HG03095 (cell line): ENCODE measurements around the gene KCNJ10.

Experiments
- ATAC-seq: cut with Tn5 transposase; IDR thresholded peaks from one replicate; pipeline ENCODE4 v1.9.1; 2021; ENCODE audit warnings: moderate library complexity; ENCODE audit not compliant: unreplicated experiment

KCNJ10 gene

DNA sequence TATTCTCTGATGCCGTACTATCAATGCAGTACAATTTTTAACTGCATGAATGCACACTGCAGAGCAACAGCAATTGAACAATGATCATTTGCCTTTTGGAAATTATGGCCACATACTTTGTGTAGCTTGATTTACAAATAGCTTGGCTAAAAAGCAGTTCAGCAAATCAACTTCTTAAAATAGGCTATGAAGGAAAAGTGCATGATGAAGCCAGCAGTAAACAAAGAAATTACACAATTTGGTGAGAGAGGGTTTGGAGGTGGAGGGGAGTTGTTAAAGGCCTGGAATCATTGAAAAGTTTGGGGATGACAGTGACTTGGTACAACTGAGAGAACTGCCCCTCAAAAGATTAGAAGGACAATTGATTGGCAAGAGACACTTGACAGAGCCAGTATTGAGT, 44.6 kb downstream of the KCNJ10 start:
- ATAC-seq: no peak

DNA sequence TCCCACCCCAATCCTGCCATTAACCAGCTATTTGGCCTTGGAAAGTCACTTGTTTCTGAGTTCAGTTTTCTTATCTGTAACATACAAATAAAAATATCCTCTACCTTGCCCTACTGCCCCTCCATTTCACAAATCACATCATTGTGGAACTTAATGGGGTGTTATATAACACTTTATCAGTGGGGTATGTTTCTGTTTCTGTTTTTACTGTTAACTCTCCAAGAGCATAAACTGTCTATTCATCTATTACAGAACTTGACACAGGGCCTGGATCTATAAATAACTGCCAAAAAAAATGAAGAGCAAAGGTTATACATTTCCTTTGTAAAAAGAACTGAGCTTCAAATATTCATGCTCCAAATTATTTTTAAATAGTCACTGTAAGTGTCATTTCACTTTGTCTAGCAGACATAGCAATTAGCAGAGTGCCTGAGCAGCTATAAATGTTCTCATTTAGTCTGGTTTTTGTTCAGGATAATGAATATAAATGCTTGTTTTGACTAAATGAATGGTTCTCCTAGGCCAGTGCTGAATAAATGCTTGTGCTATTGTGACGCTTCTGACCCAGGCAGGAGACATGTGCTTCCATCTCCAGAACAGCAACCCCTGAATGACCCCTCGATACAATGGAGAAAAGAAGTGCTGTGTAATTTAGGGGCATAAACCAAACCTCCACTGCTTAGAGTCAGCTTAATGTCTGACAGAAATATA, 45.6 kb downstream of the KCNJ10 start:
- ATAC-seq: no peak

DNA sequence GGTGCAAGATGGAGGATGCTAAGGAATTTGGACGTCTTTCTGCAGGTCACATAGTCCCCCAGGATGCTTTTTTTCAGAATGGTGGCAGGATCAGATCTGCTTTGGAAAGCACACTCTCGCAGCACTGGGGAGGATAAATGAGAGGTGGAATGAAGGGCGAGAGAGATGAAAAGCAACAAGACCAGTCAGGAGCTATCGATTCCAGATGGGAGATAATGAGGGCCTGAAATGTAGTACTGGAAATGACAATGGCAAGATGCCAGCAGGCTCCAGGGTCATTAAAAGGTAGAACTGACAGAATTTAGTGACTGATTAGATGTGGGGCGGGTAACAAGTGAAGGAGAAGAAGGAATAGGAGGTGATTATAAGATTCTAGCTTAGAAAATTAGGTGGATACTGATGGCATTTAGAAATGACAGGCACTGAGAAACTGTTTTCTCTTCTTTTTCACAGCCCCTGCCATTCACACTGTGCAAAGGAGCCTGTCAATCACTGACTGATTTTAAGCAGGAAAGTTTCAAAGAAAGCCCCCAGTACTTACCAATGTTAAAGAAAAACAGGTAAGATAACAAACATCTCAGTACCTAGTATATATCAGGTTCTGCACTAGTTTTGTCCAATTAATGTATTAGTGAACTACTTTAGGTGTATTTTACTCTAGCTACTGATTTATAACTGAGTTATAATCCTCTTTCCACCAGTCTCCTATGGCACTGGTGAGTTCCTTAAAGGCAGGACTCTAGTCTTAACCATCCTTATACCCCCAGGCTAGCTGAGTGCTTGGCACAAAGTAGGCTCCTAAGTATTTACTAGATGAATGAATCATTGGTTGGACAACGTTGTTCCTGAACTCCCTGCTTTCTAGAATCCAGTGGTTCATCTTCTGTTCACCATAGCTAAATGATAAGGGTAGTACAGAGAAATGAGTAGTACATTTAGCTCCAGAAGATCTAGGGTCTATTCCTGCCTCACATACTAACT, 47.3 kb downstream of the KCNJ10 start:
- ATAC-seq: no peak

DNA sequence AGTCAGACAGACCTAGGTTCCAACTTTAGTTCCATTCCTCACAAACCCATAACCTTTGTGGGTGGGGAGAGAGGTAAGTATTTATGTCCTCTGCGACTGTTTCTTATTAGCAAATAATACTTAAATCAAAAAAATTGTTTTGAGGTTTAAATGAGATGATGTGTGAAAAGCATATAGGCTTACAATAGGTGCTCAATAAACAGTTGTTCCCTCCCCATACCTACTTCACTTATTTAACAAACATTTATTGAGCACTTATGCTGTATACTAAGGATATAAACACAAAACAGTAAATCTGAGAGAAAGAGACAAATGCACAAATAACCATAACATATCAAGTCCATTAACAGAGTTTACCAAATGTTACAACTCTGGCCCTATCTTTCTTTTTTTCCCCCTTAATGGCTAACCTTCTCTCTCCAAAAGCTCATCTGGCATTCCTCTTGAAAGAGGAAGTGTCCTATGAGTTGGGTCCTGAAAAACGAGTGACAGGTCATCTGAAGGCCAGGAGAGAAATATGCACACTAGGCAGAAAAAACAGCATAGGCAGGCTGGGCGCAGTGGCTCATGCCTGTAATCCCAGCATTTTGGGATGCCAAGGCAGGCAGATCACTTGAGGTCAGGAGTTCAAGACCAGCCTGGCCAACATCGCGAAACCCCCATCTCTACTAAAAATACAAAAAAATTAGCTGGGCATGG, 48.4 kb downstream of the KCNJ10 start:
- no peak for ATAC-seq

DNA sequence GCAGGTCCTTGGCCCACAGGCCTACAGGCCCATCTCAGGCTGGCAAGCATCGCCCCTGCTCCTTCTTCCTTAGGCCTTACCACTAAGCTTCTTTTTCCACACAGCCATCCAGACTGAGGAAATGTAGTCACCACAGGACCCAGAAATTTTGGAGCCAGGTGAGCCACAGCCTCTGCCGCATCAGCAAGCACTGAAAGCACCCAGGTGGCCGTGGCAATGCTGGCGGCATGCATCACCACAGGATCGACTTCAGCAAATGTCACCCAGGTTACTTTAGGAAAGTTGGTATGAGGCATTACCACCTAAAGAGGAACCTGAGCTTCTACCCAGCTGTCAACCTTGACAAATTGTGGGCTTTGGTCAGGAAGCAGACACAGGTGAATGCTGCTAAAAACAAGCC, 49.8 kb downstream of the KCNJ10 start:
- no peak for ATAC-seq

DNA sequence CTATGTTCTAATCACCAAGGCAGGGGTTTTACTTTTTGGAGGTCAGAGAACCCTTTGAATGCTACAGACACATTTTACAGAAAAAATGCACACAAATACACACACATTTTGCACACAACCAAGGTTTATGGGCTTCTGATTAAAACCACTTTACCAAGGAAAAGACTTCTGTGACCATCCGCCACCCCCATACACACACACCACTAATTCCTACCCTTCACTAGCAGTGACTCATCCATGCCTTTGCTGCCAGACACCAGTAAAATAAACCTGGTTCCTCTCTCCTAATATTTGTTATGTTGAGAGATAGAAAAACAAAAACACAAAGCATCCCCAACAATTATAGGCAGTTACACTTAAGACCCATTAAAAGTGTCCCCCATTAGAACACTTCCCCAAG, 51.1 kb downstream of the KCNJ10 start:
- ATAC-seq: no peak

DNA sequence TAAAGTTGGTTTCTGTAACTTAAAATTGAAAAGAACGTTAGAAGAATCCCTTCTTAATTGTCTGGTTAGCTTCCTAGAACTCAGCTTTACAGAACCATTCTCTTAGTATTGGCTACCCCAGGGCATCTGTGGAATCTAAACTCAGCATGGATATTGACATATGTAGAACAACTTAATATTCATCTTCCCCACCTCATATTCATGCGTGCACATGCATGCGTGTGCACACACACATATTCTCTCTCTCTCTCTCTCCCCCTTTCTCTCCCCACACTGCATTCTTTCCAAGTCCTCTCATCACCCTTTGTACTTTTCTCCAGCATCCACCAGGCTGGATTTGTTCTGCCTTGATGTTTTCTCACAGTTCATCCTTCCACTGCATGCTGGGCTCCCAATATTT, 51.6 kb downstream of the KCNJ10 start:
- ATAC-seq: no peak

DNA sequence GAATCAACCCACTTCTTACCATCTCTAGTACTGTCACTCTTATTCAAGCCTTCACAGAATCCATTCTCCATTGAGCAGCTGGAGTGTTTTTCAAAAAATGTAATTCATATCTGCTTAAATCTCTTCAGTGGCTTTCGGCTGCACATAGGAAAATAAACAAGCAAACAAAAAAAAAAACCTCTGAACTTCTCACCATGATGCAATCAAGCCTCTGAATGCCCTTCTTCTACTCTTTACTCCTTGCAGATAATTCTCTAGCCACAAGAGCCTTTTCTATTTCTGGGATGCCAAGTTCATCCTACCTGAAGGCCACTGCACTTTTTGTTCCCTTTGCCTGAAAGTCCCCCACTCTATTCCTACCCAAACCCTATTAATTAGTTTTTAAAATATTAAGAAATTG, 52.4 kb downstream of the KCNJ10 start:
- ATAC-seq: no peak

DNA sequence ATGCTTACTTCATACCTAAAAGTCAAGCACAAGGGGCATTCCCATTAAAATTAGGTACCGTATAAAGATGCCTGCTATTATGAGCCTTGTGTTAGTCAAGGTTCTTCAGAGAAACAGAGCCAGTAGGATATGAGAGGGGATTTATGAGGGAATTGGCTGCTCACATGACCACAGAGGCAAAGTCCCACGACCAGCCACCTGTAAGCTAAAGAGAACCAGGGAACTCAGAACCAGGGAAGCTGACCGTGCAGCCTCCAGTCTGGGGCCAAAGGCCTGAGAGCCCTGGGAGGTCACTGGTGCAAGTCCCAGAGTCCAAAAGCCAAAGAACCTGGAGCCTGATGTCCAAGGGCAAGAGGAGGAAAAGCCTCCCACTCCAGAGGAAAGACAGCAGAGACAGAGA, 58.2 kb downstream of the KCNJ10 start:
- no peak for ATAC-seq

DNA sequence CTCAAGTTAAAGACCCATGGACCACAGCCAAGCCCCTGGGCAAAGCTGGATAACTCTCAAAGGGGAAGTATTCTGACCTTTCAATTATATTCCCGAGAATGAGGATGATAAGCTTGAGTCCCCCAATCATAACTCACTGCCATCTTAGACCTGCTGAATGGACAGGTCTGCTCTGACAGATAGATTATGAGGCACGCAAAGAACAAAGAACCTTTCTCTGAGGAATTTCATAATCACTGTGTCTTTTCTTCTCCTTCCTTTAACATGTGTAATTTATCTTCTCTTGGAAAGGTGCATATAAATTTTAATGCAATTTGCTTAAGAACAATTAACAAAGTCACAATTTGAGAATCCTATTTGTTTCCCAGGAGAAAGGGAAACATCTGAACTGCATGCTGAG, 60.2 kb downstream of the KCNJ10 start:
- ATAC-seq: no peak

DNA sequence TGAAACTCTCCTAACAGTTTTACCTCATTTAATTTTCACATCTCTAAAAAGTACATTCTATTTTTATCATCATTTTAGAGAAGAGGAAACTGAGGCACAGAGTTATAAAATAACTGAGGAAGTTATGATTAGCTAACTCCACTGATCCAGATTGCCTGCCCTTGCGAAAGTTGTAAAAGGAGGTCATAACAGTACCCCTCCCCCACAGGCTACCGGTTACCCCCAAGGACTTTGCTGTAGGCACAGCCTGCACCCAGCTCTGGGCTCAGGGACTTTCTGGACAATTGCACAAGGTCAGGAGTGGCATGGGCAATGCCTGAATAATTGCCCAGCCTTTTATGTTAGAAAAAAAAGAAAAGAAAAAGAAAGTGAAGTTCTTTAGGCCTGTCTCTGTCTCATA, 60.9 kb downstream of the KCNJ10 start:
- ATAC-seq: no peak

DNA sequence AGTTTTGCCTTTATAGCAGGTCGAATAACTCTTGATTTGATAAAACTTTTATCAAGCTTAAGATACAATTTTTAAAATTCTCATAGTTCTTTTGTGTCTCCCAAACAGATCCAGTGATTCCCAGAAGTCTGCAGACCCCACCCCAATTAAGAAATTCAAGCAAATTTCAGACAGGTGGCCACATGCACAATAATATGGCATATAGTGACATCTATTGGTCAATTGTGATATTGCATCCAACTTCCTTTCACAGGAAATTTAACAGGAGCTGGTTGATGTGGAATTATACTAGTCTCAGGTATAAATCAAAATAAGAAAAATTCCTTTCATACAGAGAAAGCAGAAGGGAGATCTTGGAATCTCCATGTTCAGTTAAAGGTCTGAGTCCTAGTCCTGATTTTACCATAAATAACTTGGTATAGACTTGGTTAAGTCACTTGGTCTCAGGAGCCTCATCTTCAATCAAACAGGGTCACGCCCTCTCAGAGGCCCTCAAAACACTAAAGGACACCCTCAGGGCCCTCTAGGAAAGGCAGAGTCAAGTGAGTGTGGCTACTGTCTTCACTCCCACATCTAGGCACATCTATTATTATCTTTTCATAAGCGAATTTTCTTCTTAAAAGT, 62.3 kb downstream of the KCNJ10 start:
- ATAC-seq: no peak

DNA sequence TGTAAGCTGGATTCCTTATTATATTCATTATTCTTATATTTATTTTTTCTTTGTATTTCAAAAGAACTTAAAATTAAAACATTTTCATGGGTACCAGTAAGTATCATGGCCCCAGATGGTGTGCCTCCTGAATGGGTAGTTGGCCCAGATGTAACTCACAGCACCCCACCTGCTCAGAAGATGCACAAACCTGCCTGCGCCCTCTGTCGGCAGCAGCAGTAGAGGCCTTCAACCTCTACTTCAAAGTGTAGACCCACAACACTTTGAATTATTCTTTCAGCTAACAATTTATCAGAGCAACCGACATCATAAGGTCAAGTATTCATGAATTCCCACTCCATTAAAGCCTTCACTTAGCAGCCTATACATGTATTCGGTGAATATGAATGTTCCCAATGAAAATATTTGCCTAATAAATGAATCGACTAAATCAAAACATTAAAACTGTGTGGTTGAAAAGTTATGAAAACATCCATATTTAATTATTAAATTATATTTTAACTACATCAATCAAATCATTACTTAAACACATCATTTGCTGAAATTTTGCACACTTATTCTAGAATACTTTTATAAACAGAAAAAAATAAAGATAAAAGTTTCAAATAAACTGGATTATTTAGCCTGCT, 63.5 kb downstream of the KCNJ10 start:
- ATAC-seq: peak; percentile 81

DNA sequence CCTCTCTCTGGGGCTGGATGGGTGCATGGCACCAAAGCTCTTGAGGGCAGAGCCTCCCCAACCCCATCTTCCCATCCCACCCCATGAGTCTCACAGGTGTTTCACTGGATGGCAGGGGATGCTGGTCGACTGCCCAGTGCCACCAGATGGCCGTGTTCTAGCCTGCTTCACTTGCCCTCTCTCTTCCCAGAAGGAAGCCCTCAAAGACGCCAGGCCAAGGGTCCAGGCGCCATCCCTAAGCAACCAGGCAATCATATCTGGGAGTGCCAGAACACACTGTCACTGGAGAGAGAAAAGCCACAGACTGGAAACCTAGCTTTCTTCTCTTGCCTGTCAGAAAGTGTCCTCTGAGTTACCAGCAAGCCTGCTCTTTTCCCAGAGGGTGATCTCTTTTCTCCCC, 64.9 kb downstream of the KCNJ10 start:
- no peak for ATAC-seq

DNA sequence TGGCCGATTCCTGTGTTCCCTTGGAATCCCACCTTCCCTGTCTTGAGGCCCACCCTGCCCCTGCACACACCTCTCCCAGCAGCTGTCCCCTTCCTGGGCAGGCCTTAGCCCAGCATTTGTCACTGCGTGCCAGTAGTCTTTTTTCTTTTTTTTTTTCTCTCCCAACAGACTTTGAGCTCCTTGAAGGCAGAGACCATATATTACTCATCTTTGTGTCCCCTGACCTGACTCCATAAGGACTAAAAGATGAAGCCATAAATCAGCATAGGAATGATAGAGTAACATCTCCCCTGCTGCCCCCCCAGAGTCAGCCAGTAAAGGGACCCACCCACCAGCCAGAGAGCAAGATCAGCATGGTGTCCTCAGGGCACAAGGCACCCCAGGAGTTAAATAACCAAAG, 65.5 kb downstream of the KCNJ10 start:
- no peak for ATAC-seq

DNA sequence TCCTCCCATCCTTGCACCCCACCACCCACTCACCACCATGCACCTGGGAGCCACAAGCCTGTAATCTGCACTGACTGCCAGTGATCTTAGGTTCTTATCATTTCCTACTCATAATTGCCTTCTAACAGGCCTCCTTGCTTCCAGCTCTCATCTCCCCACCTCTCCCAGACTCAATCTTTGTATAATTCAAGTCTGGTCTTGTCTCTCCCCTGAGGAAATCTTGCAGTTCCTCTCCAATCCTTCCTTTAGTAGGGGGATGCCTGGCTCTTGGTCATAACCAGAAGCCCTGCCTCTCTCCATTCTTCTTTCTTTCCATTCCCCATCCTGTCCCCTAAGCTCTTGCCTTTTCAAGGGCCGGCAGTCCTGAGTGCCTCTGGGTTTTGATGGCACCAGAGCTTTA, 66.0 kb downstream of the KCNJ10 start:
- ATAC-seq: no peak

DNA sequence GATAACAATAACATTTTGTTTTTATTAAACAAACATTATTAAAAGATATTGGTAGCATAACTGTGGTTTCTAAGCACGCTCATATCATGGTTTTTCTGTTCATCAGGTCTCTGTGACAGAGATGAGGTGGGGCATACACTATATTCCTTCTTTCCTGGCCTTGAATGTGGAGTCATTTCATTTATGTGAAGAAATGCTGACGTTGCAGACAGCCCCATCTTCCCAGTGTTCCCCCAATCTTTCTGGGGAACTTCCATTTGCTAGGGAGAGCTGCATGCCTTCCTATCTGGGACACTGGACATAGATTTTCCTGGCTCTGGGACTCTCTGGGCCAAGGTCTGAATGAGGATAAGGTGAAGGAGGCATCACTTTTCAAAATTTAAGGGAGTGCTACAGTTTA, 68.5 kb downstream of the KCNJ10 start:
- no peak for ATAC-seq

DNA sequence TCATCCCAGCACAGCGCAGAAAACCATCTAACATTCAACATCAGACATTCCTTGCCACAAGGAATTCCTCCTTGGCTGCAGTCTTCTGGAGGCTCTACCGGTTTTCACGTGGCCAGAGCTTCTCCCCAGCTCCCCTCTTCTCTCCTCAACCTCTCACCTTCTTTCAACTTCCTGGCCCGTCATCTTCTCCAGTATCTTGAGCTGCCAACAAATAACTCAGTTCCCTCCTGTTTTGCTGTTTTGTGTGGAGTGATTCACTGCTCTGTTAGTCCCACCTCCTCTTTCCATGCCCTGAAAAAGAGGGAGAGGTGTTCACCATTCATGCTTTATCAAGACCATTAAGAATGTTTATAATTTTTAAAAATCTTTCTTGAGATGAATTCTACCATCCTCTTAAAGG, 70.8 kb downstream of the KCNJ10 start:
- ATAC-seq: no peak

DNA sequence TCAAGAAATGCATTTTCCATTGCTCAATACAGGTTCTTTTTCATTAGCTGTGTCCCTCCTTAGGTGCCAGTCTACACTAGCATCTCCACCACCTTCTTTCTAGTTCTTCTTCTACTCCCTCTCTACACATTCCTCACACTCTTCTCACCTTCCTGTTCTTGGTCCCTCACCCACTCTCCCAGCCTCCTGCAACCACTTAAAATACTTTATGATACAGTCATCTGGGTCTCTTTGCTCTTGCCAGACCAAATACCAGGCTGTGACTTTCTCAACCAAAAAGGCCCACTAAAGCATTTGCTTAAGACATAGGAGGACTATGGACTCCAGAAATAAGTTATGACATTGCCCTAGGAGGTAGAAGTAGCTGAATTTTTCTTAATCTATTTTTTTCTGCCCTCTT, 73.3 kb downstream of the KCNJ10 start:
- no peak for ATAC-seq

DNA sequence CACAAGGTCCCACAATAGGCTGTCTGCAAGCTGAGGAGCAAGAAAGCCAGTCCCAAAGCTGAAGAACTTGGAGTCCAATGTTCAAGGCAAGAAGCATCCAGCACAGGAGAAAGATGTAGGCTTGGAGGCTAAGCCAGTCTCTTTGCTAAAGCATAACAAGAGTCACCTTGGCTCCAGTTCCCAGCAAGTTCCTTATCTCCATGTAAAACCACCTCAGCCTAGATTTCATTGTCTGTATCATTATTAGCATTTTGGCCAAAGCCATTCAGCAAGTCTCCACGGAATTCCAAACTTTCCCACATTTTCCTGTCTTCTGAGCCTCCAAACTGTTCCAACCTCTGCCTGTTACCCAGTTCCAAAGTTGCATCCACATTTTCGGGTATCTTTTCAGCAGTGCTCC, 75.1 kb downstream of the KCNJ10 start:
- no peak for ATAC-seq

DNA sequence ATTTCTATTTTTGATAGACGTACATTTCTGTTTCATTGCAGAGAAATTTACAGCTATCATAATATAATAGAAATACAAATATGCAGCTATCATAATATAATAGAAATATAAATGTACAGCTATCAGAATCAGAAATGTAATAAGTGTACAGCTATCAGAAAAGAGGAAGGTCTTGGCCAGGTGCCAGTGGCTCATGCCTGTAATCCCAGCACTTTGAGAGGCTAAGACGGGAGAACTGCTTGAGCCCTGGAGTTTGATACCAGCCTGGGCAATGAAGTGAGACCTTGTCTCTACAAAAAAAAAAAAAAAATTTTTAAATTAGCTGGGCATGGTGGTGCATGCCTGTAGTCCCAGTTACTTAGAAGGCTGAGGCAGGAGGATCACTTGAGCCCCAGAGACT, 76.0 kb downstream of the KCNJ10 start:
- no peak for ATAC-seq
